Left hindlimb (tissue), 1 donor: Measurements from ENCODE around the gene UTS2R.
"Not testable (repeated sequence)": the region's sequence is repeated elsewhere in the genome, so short reads cannot be mapped to it uniquely, and the experiment has no call there.

Experiments
- DNase-seq: peaks from one replicate; pipeline ENCODE4 v3.0.0-alpha.2; 2018

Gene UTS2R

GRCh38 chr17:82334622-82335394 lies 36.8 kb upstream of the UTS2R start:
- DNase-seq = no peak

DNA sequence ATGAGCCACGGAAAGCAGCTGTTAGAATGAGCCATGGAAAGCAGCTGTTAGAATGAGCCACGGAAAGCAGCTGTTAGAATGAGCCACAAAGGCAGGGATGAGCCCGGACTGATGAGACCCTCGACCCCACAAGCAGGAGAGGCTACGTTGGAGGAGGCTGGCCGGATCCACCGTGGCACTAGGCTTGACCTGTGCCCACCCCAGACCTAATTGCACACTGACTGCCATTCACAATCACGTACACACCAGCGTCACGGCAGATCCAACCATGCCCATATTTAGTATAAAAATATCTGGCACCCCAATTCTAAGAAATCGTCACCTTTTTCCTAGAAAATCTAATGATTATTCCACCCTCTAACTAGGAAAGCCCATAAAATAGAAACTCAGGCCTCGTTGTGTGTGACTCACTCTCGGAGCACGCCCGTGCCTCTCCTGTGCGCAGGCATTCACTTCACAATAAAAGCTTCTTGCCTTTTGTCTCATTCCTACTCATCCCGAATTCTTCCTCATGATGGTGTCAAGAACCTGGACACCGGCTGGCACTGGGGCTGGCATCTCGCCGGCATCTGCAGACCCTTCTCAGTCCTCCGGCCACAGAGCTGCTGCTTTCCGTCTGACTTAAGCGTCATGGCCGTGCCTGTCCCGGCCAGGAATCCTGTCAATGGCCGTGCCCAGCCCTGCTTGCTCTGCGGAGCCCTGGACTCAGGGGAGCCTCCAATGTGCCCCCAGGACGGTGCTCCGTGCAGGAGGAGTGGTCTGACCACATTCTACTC lies 32.5 kb upstream of the UTS2R start:
- peak; percentile 61 for DNase-seq

- no peak for DNase-seq
Observed at GRCh38 chr17:82339634-82340580, 31.7 kb upstream of the UTS2R start.

GRCh38 chr17:82342361-82343079 lies 29.0 kb upstream of the UTS2R start:
- no peak for DNase-seq

DNA sequence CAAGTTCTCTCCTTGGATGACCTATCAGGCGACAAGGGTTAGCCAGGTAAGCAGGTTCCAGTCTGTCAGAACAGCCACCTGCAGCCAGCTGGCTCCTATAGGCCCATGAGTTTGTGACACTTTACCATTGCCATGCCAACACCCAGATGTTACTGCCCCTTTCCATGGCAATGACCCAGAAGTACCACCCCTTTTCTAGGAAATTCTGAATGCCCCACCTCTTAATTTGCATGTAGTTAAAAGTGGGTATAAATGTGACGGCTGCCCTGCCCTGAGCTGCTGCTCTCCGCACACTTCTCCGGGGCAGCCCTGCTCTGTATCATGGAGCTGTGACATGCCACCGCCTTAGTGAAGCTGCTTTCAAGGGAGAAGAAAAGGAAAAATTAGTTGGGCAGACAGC lies 28.0 kb upstream of the UTS2R start:
- no peak for DNase-seq

DNA sequence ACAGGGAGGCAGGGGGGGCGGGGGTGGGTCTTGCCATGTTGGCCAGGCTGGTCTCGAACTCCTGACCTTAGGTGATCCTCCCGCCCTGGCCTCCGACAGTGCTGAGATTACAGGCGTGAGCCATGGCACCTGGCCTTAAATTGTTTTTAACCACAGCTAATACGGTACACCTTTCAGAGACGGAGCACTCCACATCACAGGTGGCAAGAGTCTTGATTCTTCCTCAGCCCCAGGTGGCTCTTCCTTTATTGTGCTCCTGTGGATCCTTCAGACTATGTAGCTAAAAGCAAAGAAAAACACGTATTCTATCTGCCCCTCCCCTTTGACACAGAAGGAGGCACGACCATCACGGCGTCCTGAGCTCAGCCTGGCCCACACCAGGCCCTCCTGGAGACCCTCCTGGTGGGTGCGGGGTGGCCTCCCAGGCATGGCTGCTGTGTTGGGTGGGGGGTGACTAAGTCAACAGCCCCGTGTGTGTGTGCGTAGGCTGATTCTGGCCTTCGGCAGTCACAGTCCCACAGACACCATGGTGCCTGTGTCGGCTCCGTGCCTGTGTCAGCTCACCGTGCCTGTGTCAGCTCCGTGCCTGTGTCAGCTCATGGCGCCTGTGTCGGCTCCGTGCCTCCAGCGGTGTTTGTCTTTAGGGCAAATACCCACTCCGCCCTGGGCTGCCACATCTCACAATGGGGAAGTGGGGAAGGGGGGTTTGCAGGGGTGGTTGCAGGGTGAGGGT lies 27.2 kb upstream of the UTS2R start:
- DNase-seq = no peak

DNA sequence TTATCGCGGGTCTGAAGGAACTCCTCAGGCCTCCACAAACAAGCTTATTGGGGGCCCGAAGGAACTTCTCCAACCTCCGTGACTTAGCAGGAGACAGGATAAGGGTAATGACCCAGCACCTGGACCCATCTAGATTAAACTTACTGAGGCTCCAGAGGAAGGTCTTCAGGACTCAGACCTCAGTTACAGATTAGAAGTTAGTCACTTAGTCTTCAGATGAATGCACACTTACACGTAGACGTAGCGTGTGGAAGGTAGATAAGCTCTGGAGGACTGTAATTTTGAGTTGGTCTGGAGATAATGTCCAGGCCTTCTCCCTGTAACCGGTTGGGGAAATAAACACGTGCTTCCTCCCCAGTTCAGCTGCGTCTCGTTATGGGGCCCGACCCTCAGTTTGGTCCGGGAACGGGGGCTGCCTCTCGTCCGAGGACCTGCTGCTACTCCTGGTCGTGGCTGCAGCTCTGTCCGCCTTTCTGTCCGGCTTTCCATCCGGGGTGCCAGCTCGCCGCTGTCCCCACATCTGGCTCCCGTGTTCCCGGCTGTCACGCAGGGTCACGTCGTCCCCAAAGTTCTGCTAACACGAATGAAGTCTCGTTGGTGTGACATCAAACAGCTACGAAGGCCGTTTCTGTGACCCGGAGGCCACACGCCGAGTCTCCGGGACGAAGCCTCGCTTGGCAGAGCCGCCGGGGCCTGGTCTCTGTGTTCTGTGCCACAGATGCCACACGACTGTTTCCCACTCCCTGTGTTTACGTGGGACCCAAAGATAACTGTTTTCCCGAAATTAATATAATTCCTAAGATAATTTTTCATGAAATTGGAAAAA lies 26.2 kb upstream of the UTS2R start:
- DNase-seq = no peak

- no peak for DNase-seq
Observed at GRCh38 chr17:82346342-82347300, 24.9 kb upstream of the UTS2R start.

GRCh38 chr17:82347994-82348393 lies 23.6 kb upstream of the UTS2R start:
- DNase-seq = not testable (repeated sequence)

DNA sequence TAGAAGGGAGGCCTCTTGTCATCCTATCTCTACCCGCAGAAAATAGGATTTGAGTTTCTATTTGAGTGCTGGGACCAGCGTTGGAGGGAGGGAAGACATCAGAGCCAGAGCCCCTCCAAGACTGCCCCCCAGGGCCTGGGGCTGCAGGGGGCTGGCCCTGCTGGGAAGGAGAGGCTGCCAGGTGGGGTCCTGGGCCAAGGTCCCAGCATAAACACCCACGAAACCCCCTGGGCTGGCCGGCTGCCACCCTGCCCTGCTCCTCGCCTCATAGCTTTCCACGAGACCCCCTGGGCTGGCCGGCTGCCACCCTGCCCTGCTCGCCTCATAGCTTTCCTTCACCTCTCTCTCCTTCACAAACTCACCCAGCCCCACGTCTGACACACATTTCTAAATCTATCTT lies 23.1 kb upstream of the UTS2R start:
- DNase-seq = no peak

DNA sequence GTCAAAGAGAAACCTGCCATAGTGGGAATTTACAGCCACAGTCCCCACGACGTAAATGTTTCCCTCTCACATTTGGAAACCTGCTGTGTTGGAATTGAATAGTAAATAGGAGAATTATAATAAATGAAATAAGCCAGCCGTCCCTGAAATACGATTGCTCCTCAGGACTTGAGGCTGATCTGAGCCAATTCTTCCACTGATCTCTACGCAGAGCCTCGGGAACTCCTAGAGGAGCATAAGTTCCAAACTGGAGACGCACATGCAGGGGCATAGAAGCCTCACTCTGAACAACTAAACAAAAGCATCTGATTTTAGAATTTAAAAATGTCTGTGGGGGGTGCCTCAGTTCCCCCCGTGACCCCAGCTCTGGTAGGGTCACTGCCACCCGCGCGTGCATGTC lies 22.7 kb upstream of the UTS2R start:
- DNase-seq = no peak

DNA sequence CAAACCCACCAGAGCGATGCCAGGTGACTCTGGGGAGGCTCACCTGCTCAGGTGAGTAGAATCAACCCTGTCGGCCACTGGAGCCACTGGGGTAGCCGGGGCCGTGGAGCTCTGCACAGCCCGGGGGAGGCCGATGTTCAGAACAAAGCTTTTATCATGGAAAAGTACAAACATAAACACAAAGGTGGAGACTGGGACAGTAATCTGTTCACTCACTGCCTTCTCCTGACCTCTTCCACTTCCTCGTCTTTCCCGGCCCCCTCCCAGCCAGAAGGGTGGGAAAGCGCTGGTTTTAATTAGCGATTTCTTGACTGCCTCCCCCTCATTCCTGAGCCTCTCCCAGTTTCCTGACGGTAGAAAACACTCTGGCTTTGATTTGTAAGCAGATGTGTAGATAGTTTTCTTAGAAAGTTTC lies 22.3 kb upstream of the UTS2R start:
- no peak for DNase-seq

DNA sequence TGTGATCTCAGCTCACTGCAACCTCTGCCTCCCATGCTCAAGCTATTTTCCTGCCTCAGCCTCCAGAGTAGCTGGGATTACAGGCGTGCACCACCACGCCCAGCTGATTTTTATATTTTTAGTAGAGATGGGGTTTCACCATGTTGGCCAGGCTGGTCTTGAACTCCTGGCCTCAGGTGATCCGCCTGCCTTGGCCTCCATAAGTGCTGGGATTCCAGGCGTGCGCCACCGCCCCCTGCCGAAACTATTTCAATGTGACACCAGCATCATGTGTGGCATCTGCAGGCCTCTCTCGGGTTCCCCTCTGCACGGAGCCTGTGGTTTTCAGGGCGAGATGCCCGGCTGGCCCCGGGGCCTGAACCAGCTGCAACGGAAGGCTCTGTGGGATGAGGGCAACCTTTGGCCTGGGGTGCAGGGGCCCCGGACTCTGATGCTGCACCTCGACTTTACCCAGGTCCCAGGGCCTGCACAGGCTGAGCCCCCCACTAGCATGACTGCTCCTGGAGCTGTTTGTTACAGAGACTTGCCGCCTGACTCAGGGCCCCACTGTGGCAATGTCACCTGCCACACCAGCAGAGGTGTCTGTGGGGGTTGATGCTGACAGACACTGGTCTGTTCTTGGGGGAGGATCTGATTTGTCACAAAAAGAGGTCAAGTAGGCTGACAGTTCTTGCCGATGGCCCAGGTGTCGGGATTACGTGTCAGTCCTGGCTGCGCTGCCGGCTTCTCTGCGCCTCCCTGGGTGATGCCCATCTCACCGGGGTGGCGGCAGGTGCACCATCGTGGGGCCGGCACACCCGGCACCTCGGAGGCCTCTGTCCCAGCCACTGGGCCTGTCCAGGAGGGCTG lies 21.2 kb upstream of the UTS2R start:
- no peak for DNase-seq

DNA sequence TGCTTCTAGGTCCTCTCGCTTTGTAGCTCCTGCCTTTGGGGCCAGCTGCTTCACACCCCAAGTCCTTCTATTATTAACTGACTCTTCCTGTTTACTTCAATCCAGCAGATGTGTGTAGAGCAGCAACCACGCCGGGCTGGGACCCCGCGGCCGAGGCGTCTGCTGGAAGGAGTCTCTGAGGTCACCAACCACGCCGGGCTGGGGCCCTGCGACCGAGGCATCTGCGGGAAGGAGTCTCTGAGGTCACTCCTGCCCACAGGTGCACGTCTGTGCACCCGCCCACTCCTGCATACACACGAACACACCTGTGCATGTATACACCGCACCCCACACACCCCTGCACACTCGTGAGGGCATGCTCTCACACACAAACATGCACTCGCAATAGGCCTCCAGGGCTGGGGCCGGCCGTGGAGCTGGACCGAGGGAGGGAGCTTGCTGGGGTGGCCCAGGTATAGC lies 20.3 kb upstream of the UTS2R start:
- no peak for DNase-seq

GRCh38 chr17:82351713-82352488 lies 19.7 kb upstream of the UTS2R start:
- DNase-seq = peak; percentile 85

DNA sequence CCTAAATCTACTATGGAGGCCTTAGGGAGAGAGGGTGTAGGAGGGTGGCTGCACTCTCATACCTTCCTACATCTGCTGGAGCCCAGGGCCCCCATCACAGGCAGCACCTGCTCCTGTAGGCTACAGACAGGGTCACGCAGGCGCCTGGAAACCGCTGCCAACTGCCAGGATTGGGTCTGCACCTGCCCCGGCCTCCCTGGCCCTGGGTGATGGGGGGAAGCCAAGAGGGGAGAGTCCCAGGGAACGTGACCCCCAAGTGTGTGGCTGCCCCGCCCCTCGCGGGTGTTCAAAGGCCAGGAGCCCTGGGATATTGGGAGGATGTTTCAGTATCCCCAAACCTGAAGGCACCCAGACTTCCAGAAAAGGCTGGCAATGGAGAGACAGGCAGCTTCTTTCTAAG lies 18.1 kb upstream of the UTS2R start:
- no peak for DNase-seq

- no peak for DNase-seq
Observed at GRCh38 chr17:82354804-82355308, 16.7 kb upstream of the UTS2R start.
